Duodenal mucosa (tissue), 2 donors: ENCODE results near the gene ACBD3.
A peak's percentile ranks its signal among the peaks of the same experiment; 100 is the strongest.

Experiments used
- H3K27ac ChIP-seq: one replicate; pipeline ENCODE4 v1.7.0; 2013; ENCODE audit warnings: low read depth, low read length
- H3K27me3 ChIP-seq, 2 donors: one replicate each; pipeline ENCODE4 v1.7.0; 2013; ENCODE audit warnings: low read length in 2 of 2, control low read depth in 1 of 2; ENCODE audit not compliant: insufficient read depth in 2 of 2, control insufficient read depth in 1 of 2
- H3K36me3 ChIP-seq, 2 donors: one replicate each; pipeline ENCODE4 v1.7.0; 2013; ENCODE audit warnings: low read length in 2 of 2, control low read depth in 1 of 2; ENCODE audit not compliant: insufficient read depth in 2 of 2, control insufficient read depth in 1 of 2
- H3K4me1 ChIP-seq, 2 donors: one replicate each; pipeline ENCODE4 v1.7.0; 2013; ENCODE audit warnings: low read length in 2 of 2, control low read depth in 1 of 2; ENCODE audit not compliant: insufficient read depth in 2 of 2, control insufficient read depth in 1 of 2
- H3K4me3 ChIP-seq, 2 donors: one replicate each; pipeline ENCODE4 v1.7.0; 2013; ENCODE audit warnings: low read length in 2 of 2, low read depth in 1 of 2
- H3K9ac ChIP-seq, 2 donors: one replicate each; pipeline ENCODE4 v1.7.0; 2013; ENCODE audit warnings: low read length in 2 of 2, low read depth in 1 of 2
- H3K9me3 ChIP-seq, 2 donors: one replicate each; pipeline ENCODE4 v1.7.0; 2013; ENCODE audit warnings: low read length in 2 of 2, control low read depth in 1 of 2; ENCODE audit not compliant: control insufficient read depth in 1 of 2

The ACBD3 gene

GRCh38 chr1:226186124-226187018, at the start of gene ACBD3:
ACBD3 (minus strand) TSS chr1:226186741; CDS start chr1:226186675, 66 bp downstream.
- no peaks in the 10 kb centered on the region for H3K36me3 ChIP-seq
- peak within 1 kb of the TSS; percentile 96 for H3K27ac ChIP-seq
- peaks cover 31 to 32% of the 10 kb centered on the region in 2 donors for H3K4me1 ChIP-seq
- peak within 1 kb of the TSS; percentile 93 to 96 for H3K4me3 ChIP-seq
- H3K9ac ChIP-seq: peak within 1 kb of the TSS; percentile 86 to 97
- no peaks in the 10 kb centered on the region for H3K27me3 ChIP-seq
- H3K9me3 ChIP-seq: no peaks in the 10 kb centered on the region

GRCh38 chr1:226233806-226234205, 47.3 kb upstream of the ACBD3 start:
- H3K27ac ChIP-seq: no peak overlapping the region
- H3K4me3 ChIP-seq: no peak overlapping the region
- peaks cover 5 to 23% of the 10 kb centered on the region in 2 donors for H3K36me3 ChIP-seq
- no peaks in the 10 kb centered on the region for H3K9me3 ChIP-seq
- no peaks in the 10 kb centered on the region for H3K4me1 ChIP-seq
- no peak overlapping the region for H3K9ac ChIP-seq
- no peaks in the 10 kb centered on the region for H3K27me3 ChIP-seq

GRCh38 chr1:226233293-226233692, 46.8 kb upstream of the ACBD3 start:
- H3K4me1 ChIP-seq: no peaks in the 10 kb centered on the region
- H3K9me3 ChIP-seq: no peaks in the 10 kb centered on the region
- no peak overlapping the region for H3K27ac ChIP-seq
- H3K27me3 ChIP-seq: no peaks in the 10 kb centered on the region
- H3K36me3 ChIP-seq: peaks cover 5 to 23% of the 10 kb centered on the region in 2 donors
- no peak overlapping the region for H3K9ac ChIP-seq
- no peak overlapping the region for H3K4me3 ChIP-seq

- H3K9me3 ChIP-seq: no peaks in the 10 kb centered on the region
Measured at GRCh38 chr1:226226601-226227000, 40.1 kb upstream of the ACBD3 start.

GRCh38 chr1:226223786-226224244, 37.3 kb upstream of the ACBD3 start:
- Histone ChIP-seq H3K27me3 (peaks cover 0 to 6% of the 10 kb centered on the region in 2 donors), H3K4me3 (peak overlapping the region; percentile 48 to 70), H3K27ac (no peak overlapping the region), H3K36me3 (no peaks in the 10 kb centered on the region), H3K4me1 (peaks cover 0 to 5% of the 10 kb centered on the region in 2 donors), H3K9me3 (no peaks in the 10 kb centered on the region), H3K9ac (peak overlapping the region in 1 of 2 donors; percentile 47)

More at GRCh38 chr1:226226601-226227000, 40.1 kb upstream of the ACBD3 start:
- Histone ChIP-seq H3K27ac (no peak overlapping the region), H3K4me3 (no peak overlapping the region), H3K4me1 (peaks cover 0 to 5% of the 10 kb centered on the region in 2 donors), H3K9ac (no peak overlapping the region), H3K27me3 (peaks cover 0 to 6% of the 10 kb centered on the region in 2 donors), H3K36me3 (peaks cover 3 to 8% of the 10 kb centered on the region in 2 donors)

GRCh38 chr1:226223157-226223785, 36.7 kb upstream of the ACBD3 start, which contains the start of gene MIXL1:
MIXL1 (plus strand) TSS chr1:226223664; CDS start chr1:226223682, 18 bp downstream.
- Histone ChIP-seq H3K4me1 (peaks cover 0 to 5% of the 10 kb centered on the region in 2 donors), H3K27me3 (peaks cover 0 to 6% of the 10 kb centered on the region in 2 donors), H3K9ac (peak within 1 kb of the TSS in 1 of 2 donors; percentile 47), H3K27ac (no peak within 1 kb of the TSS), H3K36me3 (no peaks in the 10 kb centered on the region), H3K4me3 (peak within 1 kb of the TSS; percentile 48 to 70), H3K9me3 (no peaks in the 10 kb centered on the region)

GRCh38 chr1:226222686-226223085, 36.1 kb upstream of the ACBD3 start:
- Histone ChIP-seq H3K36me3 (no peaks in the 10 kb centered on the region), H3K27me3 (peaks cover 0 to 6% of the 10 kb centered on the region in 2 donors), H3K4me1 (peaks cover 0 to 5% of the 10 kb centered on the region in 2 donors), H3K9me3 (no peaks in the 10 kb centered on the region), H3K9ac (no peak overlapping the region), H3K27ac (no peak overlapping the region), H3K4me3 (no peak overlapping the region)

- Histone ChIP-seq H3K27ac (no peak overlapping the region), H3K4me1 (peaks cover 0 to 5% of the 10 kb centered on the region in 2 donors), H3K9ac (no peak overlapping the region), H3K9me3 (no peaks in the 10 kb centered on the region), H3K36me3 (no peaks in the 10 kb centered on the region), H3K27me3 (peaks cover 0 to 6% of the 10 kb centered on the region in 2 donors), H3K4me3 (no peak overlapping the region)
Measured at GRCh38 chr1:226220473-226221189, 34.1 kb upstream of the ACBD3 start.

GRCh38 chr1:226217273-226217672, 30.7 kb upstream of the ACBD3 start:
- H3K9me3 ChIP-seq: no peaks in the 10 kb centered on the region
- no peak overlapping the region for H3K9ac ChIP-seq
- H3K27me3 ChIP-seq: no peaks in the 10 kb centered on the region
- H3K4me3 ChIP-seq: no peak overlapping the region
- no peak overlapping the region for H3K27ac ChIP-seq
- H3K36me3 ChIP-seq: no peaks in the 10 kb centered on the region
- no peaks in the 10 kb centered on the region for H3K4me1 ChIP-seq
